ENCODE results near the gene TENM4.

- TF ChIP-seq CTCF (IDR thresholded peaks at IDR 0.05), result no peak
- no peak for TF ChIP-seq POLR2A (IDR thresholded peaks at IDR 0.05)
These were observed 744.7 kb downstream of the TENM4 start for GRCh38 chr11:78696177-78696576.

Measured in heart left ventricle (tissue), 13 donors.